Activated CD4-positive, alpha-beta T cell treated with anti-CD3 and anti-CD28 coated beads, Interleukin-2, amount 50 U/mL, for 4 hours (primary cell): Measurements from ENCODE around the gene UBE3C.
A peak's percentile ranks its signal among the peaks of the same experiment; 100 is the strongest.
"Not testable (repeated sequence)": the region's sequence is repeated elsewhere in the genome, so short reads cannot be mapped to it uniquely, and the experiment has no call there.

Experiments
- DNase-seq, 2 experiments: peaks; one replicate each; pipeline ENCODE4 v3.0.0-alpha.2; 2020

Gene UBE3C

DNA sequence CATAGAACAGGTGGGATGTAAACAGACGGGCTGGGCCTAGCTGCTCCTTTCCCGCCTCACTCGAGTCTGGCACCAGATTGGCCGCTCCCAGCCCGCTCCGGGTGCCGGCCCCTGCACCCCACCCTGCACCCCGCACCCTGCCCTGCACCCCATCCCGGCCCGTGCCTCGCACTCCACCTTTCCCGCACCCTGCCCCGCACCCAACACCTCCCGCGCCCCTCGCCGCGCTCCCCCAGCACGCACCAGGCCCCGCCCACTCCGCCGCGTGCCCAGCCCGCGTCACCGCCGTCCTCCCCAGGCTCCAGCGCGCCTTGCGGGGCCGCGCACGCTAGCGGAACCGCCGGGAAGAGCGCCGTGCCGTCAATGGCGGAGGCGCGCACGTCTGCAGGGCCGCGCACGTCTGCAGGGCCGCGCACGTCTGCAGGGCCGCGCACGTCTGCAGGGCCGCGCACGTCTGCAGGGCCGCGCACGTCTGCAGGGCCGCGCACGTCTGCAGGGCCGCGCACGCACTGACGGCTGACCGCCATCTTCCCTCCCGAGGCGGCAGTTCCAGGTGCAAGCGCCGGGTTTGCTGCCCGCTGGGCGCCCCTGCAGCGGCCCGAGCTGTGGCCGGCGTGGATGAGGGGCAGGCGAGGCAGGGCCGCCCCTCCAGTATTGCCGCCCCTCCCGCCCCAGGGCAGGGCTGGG lies at the start of gene UBE3C:
TSS of gene UBE3C (plus strand) at position 503 of the 687 bp plus-strand sequence. CDS start 347 bp downstream, outside the sequence.
- peak; percentile 85 to 87 for DNase-seq

DNA sequence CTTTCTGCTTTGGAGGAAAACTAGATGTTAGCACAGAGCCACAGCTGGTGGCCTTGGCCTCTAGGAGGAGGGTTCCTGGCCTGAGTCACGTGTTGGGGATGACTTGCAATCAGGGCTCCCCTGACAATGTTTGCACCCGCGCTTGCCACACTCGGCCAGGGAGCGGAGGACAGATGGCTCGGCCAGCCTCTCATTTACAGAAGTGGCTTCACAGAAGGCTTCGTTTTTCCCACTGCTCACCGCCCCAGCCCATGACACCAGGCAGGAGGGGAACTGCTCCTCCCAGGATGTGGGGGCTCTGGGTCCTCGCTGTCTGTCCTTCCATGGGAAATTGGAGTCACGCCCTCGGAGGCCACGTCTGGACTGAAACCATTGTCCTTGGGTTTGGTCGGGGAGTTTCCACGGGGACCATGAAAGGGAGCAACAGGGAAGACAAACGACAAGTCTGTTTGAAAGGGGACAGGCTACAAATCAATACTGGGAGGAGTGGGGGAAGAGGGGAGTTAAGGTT lies 49.6 kb upstream of the UBE3C start:
- no peak for DNase-seq

DNA sequence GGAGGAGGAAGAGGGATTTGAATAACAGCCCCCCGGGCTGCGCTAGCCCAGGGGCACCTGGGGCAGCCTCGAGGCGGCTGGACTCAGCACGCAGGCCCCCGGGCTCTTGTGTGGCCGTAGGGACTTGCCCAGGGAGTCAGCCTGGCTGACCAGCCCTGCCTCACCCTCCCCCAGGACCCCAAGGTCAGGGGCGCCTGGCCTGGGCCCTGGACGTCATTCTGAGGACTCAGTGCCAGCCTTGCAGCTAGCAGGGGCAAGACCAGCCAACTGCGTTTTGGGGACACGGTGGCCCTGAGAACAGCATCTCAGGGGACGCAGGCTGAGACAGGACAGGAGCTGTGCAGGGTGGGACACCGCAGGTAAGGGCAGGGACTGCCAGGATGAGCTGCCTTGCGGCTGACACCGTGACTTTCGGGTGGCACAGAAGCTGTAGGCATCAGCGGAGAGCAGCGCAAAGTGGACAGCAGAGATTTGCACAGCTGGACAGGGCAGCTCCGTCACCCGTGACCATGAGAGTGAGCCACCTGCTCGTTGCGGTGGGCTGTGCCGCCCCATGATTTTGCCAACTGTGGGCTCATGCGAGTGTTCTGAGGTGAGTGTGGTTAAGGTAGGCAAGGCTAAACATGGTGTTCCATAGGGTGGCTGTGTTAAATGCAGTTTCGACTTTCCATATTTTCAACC lies 48.1 kb upstream of the UBE3C start:
- no peak for DNase-seq

DNA sequence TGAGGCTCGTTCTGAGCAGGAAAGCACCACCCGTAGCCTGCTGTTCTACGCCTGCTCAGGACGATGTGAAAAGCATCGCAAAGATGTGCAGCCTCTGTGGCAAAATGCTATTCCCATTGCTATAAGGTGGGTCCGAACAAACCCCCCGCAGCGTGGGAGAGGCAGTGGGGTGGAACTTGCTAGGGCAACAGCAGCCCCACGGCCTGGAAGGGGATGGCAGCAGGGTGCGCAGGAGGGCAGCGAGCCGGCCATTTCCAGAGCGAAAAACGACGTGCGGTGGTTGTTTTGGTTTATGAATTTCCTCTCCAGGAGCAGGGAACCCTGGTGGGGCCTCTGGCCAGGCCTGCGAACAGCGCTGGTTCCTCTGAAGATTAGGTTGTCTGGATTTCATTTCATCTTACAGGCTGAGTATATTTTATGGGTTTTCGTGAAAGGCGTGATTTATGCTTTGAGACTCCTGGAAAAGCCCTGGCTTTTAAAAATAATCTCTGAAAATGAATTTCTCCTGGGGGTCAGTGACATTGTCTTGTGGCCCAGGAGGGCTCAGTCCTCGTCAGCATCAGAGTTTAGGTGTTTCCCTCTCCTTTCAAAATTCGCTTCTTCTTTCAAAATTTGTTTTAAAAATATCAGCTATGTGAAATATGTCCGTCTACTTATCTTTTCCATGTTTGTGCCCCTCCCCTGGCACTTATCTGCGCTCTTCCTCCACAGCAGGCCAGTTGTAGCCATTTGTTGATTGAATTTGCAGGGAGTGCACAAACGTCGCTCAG lies 42.3 kb upstream of the UBE3C start:
- no peak for DNase-seq

DNA sequence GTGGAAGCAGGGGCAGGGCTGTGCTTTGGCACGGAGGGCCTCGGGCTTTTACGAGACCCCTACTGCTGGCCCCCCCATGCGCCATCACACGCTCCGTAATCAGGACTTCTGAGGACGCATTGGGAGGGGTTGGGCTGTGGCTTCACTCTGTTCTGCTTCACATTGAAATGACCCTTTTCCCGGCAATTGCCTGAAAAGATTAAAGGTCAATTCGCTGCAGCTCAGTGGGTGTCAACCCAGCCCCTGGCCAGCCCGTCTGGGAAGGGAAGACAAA lies 41.7 kb upstream of the UBE3C start:
- DNase-seq = no peak

DNA sequence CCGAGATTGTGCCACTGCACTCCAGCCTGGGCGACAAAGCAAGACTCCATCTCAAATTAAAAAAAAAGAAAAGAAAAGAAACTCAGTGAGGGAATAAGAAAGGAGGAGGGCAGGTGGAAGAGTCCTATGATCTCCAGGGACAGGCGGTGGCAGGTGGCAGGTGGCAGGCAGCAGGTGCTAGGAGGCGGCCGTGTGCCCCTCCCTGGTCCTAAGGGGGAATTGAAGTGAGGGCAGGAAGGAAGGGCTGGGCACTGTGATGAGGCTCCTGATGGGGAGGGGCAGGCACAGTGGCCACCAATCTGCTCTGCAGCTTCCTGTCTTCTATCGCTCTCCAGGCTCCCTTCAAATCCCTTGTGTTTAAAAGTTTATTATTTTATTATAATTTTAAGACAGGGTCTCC lies 41.2 kb upstream of the UBE3C start:
- DNase-seq = no peak

DNA sequence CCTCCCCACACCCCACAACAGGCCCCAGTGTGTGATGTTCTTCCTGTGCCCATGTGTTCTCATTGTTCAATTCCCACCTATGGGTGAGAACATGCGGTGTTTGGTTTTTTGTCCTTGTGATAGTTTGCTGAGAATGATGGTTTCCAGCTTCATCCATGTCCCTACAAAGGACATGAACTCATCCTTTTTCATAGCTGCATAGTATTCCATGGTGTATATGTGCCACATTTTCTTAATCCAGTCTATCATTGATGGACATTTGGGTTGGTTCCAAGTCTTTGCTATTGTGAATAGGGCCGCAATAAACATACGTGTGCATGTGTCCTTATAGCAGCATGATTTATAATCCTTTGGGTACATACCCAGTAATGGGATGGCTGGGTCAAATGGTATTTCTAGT lies 38.7 kb upstream of the UBE3C start:
- not testable (repeated sequence) for DNase-seq

DNA sequence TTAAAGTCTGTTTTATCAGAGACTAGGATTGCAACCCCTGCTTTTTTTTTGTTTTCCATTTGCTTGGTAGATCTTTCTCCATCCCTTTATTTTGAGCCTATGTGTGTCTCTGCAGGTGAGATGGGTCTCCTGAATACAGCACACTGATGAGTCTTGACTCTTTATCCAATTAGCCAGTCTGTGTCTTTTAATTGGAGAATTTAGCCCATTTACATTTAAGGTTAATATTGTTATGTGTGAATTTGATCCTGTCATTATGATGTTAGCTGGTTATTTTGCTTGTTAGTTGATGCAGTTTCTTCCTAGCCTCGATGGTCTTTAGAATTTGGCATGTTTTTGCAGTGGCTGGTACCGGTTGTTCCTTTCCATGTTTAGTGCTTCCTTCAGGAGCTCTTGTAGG lies 35.1 kb upstream of the UBE3C start:
- not testable (repeated sequence) for DNase-seq

DNA sequence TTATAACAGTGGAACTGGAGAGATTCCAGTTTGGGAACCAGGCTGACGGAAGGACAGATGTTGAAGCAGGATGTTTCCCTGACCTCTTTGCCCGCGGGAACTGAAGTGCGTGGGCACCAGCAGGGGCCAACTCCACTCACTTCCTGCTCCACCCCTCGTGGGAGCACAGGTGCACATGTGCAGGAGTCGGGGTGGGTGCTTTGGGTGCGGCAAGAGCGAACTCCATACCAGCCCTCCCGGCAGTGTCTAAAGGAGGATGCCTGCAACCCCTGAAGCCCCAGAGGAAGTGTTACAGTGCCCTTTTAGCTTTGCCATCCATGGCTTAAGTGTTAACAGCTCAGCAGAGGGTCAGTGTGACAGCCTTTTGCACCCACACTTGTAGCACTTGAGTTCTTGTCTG lies 27.4 kb upstream of the UBE3C start:
- DNase-seq = no peak

DNA sequence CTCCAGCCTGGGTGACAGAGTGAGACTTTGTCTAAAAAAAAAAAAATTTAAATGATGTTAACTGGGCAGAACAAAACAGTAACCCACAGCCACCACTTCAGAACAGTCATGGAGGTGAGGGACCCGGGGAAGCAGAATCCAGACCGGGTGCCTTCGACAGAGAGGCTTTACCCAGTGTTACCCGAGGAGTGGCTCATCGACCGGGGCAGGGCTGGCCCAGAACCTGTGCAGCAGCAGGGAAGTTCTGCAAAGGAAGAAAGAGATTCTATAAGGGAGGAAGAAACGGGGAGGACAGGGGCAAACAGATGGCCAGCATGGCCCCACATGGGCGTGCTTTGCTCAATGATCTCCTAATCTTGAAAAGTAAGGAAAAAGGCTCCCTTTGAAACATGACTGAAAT lies 26.0 kb upstream of the UBE3C start:
- DNase-seq = no peak

DNA sequence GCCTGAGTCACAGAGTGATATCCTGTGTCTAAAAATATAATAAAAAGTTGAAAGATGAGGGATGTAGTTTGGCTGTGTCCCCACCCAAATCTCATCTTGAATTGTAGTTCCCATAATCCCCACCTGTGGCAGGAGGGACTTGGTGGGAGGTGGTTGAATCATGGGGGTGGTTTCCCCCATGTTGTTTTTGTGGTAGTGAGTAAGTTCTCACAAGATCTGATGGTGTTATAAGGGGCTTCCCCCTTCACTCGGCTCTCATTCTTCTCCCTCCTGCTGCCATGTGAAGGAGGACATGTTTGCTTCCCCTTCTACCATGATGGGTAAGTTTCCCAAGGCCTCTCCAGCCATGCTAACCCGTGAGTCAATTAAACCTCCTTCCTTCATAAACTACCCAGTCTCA lies 25.1 kb upstream of the UBE3C start:
- DNase-seq = no peak

DNA sequence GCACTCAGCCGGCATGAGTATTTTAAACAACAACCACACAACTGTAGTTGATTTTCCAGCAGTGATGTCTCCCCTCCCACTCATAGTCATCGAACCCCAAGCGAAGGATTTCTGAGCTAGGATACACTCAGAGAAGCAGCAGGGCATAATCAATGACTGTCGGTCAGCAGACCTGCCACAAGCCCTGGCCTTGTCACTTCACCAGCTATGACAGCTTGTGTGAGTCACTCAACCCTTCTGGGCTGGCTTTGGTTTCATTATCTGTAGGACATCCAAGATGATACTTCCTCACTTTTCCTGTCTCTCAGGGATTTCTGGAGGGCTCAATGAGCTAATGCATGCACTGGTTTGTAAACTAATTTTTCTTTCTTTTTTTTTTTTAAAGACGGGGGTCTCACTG lies 22.0 kb upstream of the UBE3C start:
- no peak for DNase-seq

DNA sequence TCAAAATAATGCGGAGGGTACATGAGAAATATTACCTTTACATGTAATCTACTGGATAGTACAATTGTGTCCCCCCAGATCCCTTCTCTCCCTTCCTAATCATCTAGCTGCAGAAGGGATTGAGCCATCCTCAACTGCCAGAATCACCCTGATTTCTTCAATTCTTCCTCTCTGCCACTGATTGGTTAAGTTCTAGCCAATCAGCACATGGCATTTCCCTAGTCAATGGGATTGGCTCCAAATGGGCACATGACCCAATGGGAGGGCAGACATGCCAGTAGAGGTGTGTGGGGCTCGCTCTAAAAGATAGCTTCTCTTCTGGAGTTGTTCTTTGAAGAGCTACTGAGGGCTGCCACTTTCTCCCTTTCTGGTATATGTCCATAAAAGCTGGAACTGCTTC lies 20.9 kb upstream of the UBE3C start:
- DNase-seq = no peak

DNA sequence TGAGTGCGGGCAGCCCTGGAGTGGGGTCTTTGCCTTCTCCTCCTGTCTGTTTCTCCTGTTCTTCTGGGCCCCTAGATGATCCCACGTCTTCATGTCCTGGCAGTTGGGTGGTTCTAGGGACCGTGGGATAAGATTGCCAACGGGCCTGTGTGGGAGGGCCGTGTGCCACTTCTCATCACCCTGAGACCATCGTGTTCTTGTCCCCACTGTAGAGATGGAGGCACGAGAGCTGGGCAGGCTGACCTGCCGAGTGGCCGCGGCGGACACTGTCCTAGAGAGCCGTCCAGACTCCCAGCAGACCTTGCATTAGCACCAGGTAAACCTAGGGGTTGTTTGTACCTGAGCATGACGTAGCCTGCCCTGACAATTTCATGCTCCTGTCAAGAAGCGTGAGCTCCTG lies 18.5 kb upstream of the UBE3C start:
- no peak for DNase-seq

DNA sequence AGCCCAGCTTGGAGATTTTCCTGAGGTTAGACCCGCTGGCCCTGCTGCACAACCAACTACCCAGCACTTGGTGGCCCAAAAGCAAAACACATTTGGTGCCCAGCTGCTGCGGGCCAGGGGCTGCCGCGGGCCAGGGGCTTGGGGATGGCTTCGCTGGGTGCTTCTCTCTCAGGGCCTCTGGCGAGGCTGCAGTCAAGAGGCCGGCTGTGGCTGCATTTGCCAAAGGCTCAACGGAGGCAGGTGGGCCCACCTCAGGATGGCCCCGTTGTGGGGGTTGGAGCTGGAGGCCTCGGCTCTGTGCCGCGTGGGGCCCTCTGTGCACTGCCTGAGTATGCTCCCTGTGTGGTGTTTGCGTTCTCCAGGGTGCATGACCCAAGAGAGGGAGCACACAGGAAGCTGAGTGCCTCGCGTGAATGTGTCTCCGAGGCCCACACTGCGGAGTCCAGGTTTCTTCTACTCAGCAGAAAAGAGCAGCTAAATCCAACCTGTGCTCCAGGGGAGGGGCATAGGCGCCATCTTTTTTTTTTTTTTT lies 17.5 kb upstream of the UBE3C start:
- DNase-seq = no peak

DNA sequence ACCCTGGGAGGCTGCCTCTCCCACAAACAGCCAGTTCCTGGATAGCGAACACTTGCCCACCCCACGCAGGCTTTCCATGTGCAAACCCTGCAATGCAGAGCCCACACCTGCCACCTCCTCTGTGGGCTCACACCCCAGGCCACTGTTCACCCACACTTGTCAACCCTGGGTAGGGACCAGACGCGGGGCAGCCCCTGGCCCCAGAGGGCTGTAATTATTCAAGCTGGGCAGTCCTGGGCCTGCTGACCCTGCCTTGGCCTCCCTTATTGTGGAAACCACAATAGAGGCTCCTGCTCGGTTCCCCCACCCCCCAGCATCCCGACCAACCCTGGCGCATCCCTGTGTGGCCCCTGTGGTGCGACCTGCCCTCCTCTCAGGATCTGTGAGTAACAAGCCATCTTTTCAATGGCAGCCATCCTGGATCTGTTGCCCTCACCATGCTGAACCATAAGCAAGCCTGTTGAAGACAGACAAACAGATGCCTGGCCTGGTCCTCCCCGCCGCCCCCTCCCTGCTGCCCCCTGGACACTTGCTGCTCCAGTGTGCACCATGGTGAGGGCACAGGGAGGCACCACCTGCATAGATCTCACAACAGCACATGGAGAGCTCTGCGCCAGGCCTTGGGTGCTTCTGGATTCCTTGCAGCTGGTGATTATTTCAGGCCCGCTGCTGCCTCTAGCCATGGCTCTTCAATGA lies 15.8 kb upstream of the UBE3C start:
- DNase-seq = no peak

DNA sequence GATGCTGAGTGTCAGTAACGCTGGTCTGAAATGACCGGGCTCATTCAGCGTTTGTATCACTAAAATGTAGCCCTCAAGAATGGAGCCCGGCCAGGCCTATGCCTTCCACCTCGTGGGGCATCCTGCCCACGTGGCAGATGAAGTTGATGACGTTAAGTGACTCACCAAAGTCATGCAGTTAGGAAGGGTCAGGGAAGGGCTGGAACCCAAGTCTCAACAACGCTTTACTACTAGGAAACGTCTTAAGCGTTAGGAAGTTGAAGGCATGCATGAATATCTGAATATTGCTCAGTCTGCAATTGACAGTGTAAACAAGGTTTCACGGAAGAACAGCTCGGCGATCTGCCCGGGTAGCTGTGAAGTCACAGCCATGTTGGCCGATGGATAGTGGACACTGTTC lies 14.0 kb upstream of the UBE3C start:
- DNase-seq = no peak

DNA sequence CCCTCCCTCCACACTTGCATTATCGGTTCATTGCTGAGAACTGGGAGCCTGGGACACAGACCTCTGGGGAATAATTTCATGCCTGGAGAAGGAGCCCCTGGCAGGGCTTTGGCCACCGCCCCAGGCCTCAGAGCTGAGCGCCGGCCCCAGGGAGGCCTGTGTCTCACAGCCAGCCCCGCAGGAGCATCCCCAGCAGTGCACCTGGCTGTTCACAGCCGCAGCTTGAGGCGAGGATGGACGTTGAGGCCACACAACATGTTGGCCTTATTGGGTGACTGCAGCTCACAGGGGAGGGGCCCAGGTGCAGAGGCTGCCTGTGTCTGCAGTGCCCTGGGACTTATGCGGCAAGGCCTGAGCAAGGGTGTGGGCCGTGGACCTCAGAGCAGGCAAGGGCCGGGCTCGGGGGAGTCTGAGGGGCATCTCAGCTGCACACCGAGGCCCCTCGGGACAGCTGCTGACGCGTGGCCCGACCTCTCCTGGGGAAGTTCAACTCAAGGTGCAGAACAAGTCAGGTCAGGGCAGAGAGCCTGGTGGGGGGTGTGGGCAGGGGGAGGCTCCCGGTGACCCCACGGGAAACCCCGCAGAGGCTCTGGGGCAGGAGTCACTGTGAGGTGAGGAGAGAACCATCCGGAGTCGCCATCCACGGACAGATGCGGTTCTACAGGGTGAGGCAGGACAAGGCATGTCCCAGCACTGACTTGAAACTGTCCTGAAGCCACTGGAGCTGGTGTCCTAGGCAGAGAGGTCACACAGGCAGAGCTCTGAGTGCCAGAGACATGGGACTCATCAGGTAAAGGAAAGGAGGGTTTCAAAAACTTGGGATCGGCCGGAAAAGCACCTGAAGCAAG lies 13.1 kb upstream of the UBE3C start:
- DNase-seq = no peak

DNA sequence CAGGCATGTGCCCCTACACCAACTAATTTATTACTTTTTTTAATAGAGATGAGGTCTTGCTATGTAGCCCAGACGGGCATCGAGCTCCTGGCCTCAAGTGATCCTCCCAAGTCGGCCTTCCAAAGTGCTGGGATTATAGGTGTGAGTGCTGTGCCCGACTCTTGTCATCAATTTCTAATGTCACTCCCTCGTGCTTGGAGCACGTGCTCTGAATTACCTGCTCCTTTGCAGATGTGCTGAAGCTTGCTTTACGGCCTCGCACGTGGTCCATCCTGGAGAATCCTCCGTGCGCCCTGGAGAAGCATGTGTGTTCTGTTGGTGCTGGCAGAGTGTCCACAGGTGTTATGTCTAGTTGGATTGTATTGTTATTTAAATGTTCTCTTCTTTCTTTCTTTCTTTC lies 11.8 kb upstream of the UBE3C start:
- DNase-seq = no peak

DNA sequence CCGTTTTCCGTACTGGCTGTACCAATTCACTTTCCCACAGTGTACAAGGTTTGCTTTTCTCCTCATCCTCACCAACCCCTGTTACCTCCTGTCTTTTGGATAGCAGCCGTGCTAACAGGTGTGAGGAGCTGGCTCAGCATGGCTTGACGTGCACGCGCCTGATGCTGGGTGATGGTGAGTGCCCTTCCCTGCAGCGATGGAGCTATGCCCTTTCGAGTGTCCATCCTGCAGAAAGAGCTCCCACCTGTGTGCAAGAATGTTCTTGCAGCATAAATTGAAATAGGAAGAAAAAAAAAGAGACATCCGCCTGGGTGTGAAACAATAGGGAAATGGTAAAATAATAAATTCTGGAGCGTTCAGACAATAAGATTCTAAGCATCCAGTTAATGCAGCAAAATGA lies 9.5 kb upstream of the UBE3C start:
- no peak for DNase-seq

DNA sequence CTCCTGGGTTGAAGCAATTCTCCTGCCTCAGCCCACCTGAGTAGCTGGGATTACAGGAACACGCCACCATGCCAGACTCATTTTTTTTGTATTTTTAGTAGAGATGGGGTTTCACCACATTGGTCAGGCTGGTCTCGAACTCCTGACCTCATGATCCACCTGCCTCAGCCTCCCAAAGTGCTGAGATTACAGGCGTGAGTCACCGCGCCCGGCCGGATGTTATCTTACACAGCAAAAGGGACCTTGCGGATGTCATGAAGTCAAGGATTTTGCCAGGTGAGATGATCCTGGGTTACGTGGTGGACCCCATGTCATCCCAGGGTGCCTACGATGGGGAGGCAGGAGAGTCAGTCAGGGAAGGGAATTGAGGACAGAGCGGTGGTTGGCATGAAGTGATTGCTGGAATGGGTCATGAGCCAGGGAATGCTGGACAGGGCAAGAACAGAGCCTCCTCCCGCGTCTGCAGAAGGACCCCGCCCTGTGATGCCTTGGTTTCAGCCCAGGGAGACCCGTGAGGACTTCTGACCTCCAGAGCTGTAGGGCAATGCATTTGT lies 8.7 kb upstream of the UBE3C start:
- DNase-seq = no peak

DNA sequence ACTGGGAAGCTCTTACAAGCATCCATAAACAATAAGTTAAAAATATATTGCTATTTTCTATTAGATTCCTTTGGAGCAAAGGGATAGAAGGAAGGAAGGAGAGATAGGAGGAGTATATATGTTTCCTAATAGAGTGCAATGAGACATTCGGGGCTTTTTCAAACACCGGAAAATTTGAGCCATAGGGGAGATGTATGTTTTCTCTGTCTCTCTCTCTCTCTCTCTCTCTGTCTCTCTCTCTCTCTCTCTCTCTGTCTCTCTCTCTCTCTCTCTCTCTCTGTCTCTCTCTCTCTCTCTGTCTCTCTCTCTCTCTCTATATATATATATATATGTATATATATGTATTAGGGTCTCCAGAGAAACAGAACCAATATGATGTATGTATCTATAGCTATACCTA lies 7.9 kb upstream of the UBE3C start:
- DNase-seq = not testable (repeated sequence)
